A549 (cell line): Measurements from ENCODE around the gene RAPGEF6.

ENCODE experiments used
- SREBF2 ChIP-seq: fragments of 450-650 bp; IDR thresholded peaks from 2 replicates; pipeline ENCODE4 v1.6.1; 2014; ENCODE audit warnings: mild to moderate bottlenecking, moderate library complexity
- TF ChIP-seq, protein P1 (sequence below): fragments of >200 bp; sonication (Bioruptor Twin); formaldehyde crosslinking; IDR thresholded peaks from 3 replicates; pipeline ENCODE4 v1.5.1; 2016
- TF ChIP-seq, protein P2 (sequence below): IDR thresholded peaks from 2 replicates; pipeline ENCODE4 v1.6.1; 2012

DNA sequence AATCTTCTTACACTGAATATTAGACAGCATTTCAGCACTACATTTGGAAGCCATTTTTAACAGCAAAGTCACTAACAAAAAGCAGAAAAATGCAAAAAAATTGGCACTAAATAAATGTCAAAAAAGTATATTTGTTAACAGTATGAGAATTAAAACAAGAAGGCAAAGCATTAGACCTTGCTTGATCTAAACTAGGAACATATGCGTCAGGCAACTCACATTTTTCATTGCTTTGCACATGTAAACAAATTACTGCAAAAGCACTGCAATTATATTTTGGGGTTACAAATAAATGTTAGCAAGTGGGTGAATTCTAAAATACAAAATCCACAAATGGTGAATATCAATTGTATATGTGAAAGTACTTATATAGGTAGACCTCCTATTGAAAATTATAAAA lies 49.0 kb upstream of the RAPGEF6 start:
- TF ChIP-seq, protein P1, sequence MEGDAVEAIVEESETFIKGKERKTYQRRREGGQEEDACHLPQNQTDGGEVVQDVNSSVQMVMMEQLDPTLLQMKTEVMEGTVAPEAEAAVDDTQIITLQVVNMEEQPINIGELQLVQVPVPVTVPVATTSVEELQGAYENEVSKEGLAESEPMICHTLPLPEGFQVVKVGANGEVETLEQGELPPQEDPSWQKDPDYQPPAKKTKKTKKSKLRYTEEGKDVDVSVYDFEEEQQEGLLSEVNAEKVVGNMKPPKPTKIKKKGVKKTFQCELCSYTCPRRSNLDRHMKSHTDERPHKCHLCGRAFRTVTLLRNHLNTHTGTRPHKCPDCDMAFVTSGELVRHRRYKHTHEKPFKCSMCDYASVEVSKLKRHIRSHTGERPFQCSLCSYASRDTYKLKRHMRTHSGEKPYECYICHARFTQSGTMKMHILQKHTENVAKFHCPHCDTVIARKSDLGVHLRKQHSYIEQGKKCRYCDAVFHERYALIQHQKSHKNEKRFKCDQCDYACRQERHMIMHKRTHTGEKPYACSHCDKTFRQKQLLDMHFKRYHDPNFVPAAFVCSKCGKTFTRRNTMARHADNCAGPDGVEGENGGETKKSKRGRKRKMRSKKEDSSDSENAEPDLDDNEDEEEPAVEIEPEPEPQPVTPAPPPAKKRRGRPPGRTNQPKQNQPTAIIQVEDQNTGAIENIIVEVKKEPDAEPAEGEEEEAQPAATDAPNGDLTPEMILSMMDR, result no peak
- TF ChIP-seq, protein P2, sequence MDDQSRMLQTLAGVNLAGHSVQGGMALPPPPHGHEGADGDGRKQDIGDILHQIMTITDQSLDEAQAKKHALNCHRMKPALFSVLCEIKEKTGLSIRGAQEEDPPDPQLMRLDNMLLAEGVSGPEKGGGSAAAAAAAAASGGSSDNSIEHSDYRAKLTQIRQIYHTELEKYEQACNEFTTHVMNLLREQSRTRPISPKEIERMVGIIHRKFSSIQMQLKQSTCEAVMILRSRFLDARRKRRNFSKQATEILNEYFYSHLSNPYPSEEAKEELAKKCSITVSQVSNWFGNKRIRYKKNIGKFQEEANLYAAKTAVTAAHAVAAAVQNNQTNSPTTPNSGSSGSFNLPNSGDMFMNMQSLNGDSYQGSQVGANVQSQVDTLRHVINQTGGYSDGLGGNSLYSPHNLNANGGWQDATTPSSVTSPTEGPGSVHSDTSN, result no peak
- TF ChIP-seq SREBF2, result no peak
